ENCODE data around the gene FLAD1.

The FLAD1 gene

GRCh38 chr1:154955039-154955717, 28.0 kb upstream of the FLAD1 start:
- H3K36me3 ChIP-seq (ENCODE audit: control insufficient read depth, insufficient read depth, low read length, severe bottlenecking): peaks cover 11% of the 10 kb centered on the region
- peak; percentile 67 for DNase-seq (ENCODE audit: low read depth)
- no peaks in the 10 kb centered on the region for H3K9me3 ChIP-seq (ENCODE audit: control insufficient read depth, low read length)
- H3K4me1 ChIP-seq (ENCODE audit: control insufficient read depth, insufficient read depth, low read length): peaks cover 18% of the 10 kb centered on the region
- peak overlapping the region; percentile 86 for H3K9ac ChIP-seq (ENCODE audit: low read length)
- H3K4me3 ChIP-seq (ENCODE audit: low read length): peak overlapping the region; percentile 87
- no peaks in the 10 kb centered on the region for H3K27me3 ChIP-seq (replicated peaks; ENCODE audit: control insufficient read depth, insufficient read depth, low read length)

GRCh38 chr1:154955718-154956543, 27.2 kb upstream of the FLAD1 start, which contains the start of gene PBXIP1:
PBXIP1 (minus strand) TSS chr1:154956099; CDS start chr1:154953721, 2,378 bp downstream.
- Histone ChIP-seq H3K9me3 (ENCODE audit: control insufficient read depth, low read length) (no peaks in the 10 kb centered on the region), H3K27me3 (replicated peaks; ENCODE audit: control insufficient read depth, insufficient read depth, low read length) (no peaks in the 10 kb centered on the region), H3K9ac (ENCODE audit: low read length) (peak within 1 kb of the TSS; percentile 86), H3K4me1 (ENCODE audit: control insufficient read depth, insufficient read depth, low read length) (peaks cover 24% of the 10 kb centered on the region), H3K4me3 (ENCODE audit: low read length) (peak within 1 kb of the TSS; percentile 87), H3K36me3 (ENCODE audit: control insufficient read depth, insufficient read depth, low read length, severe bottlenecking) (peaks cover 4% of the 10 kb centered on the region)
- DNase-seq (ENCODE audit: low read depth): peak; percentile 94

DNA sequence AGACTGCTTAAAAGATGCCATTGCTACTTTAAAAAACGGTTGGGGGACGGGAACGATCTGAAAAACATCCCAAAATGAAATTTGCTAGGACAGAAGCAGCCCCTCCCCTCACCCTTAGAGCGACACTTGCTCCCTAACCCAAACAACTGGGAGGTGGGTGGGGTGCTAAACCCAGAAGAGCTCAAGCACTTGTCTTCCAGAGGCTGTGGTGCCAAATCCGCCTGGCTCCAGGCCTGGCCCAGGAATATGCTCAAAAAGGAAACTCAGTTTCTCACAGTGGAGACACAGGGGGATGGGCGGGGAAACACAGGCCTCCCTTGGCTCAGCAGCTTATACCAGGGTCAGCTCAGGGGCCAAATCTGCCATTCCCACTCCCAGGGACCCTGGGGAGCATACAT, 26.6 kb upstream of the FLAD1 start:
- Histone ChIP-seq H3K27me3 (replicated peaks; ENCODE audit: control insufficient read depth, insufficient read depth, low read length) (no peaks in the 10 kb centered on the region), H3K4me1 (ENCODE audit: control insufficient read depth, insufficient read depth, low read length) (peaks cover 26% of the 10 kb centered on the region), H3K36me3 (ENCODE audit: control insufficient read depth, insufficient read depth, low read length, severe bottlenecking) (peaks cover 4% of the 10 kb centered on the region), H3K9ac (ENCODE audit: low read length) (peak overlapping the region; percentile 86), H3K4me3 (ENCODE audit: low read length) (peak overlapping the region; percentile 87), H3K9me3 (ENCODE audit: control insufficient read depth, low read length) (no peaks in the 10 kb centered on the region)
- no peak for DNase-seq (ENCODE audit: low read depth)

GRCh38 chr1:154957091-154957657, 26.0 kb upstream of the FLAD1 start:
- Histone ChIP-seq H3K4me3 (ENCODE audit: low read length) (no peak overlapping the region), H3K9me3 (ENCODE audit: control insufficient read depth, low read length) (no peaks in the 10 kb centered on the region), H3K36me3 (ENCODE audit: control insufficient read depth, insufficient read depth, low read length, severe bottlenecking) (peaks cover 4% of the 10 kb centered on the region), H3K27me3 (replicated peaks; ENCODE audit: control insufficient read depth, insufficient read depth, low read length) (no peaks in the 10 kb centered on the region), H3K9ac (ENCODE audit: low read length) (peak overlapping the region; percentile 86), H3K4me1 (ENCODE audit: control insufficient read depth, insufficient read depth, low read length) (peaks cover 26% of the 10 kb centered on the region)
- DNase-seq (ENCODE audit: low read depth): no peak

GRCh38 chr1:154958036-154958435, 25.1 kb upstream of the FLAD1 start:
- no peaks in the 10 kb centered on the region for H3K9me3 ChIP-seq (ENCODE audit: control insufficient read depth, low read length)
- H3K4me3 ChIP-seq (ENCODE audit: low read length): no peak overlapping the region
- DNase-seq (ENCODE audit: low read depth): no peak
- H3K4me1 ChIP-seq (ENCODE audit: control insufficient read depth, insufficient read depth, low read length): peaks cover 30% of the 10 kb centered on the region
- no peaks in the 10 kb centered on the region for H3K27me3 ChIP-seq (replicated peaks; ENCODE audit: control insufficient read depth, insufficient read depth, low read length)
- peaks cover 11% of the 10 kb centered on the region for H3K36me3 ChIP-seq (ENCODE audit: control insufficient read depth, insufficient read depth, low read length, severe bottlenecking)
- H3K9ac ChIP-seq (ENCODE audit: low read length): no peak overlapping the region

- Histone ChIP-seq H3K4me3 (ENCODE audit: low read length) (no peak overlapping the region), H3K9ac (ENCODE audit: low read length) (no peak overlapping the region), H3K36me3 (ENCODE audit: control insufficient read depth, insufficient read depth, low read length, severe bottlenecking) (peaks cover 19% of the 10 kb centered on the region), H3K4me1 (ENCODE audit: control insufficient read depth, insufficient read depth, low read length) (peaks cover 30% of the 10 kb centered on the region), H3K9me3 (ENCODE audit: control insufficient read depth, low read length) (no peaks in the 10 kb centered on the region), H3K27me3 (replicated peaks; ENCODE audit: control insufficient read depth, insufficient read depth, low read length) (no peaks in the 10 kb centered on the region)
- no peak for DNase-seq (ENCODE audit: low read depth)
Measured at GRCh38 chr1:154958681-154959425, 24.3 kb upstream of the FLAD1 start.

DNA sequence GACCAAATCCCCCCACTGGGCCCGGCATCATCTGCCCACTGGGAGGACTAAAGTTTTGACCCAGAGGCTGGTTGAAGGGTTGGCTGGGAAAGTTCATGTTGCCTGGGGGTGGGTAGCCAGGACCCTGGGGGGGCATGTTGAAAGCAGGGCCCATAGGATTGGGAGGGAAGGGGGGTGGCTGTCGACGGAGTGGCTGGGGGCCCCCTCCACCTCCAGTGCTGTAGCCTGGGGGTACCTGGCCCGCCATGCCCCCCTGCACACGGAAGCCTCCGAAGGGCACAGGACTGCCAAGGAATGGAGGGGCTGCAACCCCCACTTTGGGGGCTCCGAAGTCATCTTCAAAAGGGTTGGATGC, 23.7 kb upstream of the FLAD1 start:
- no peaks in the 10 kb centered on the region for H3K9me3 ChIP-seq (ENCODE audit: control insufficient read depth, low read length)
- H3K9ac ChIP-seq (ENCODE audit: low read length): no peak overlapping the region
- peaks cover 30% of the 10 kb centered on the region for H3K4me1 ChIP-seq (ENCODE audit: control insufficient read depth, insufficient read depth, low read length)
- H3K36me3 ChIP-seq (ENCODE audit: control insufficient read depth, insufficient read depth, low read length, severe bottlenecking): peaks cover 24% of the 10 kb centered on the region
- H3K4me3 ChIP-seq (ENCODE audit: low read length): no peak overlapping the region
- no peak for DNase-seq (ENCODE audit: low read depth)
- H3K27me3 ChIP-seq (replicated peaks; ENCODE audit: control insufficient read depth, insufficient read depth, low read length): no peaks in the 10 kb centered on the region

GRCh38 chr1:154960446-154961136, 22.6 kb upstream of the FLAD1 start:
- DNase-seq (ENCODE audit: low read depth): no peak
- Histone ChIP-seq H3K27me3 (replicated peaks; ENCODE audit: control insufficient read depth, insufficient read depth, low read length) (no peaks in the 10 kb centered on the region), H3K4me1 (ENCODE audit: control insufficient read depth, insufficient read depth, low read length) (peaks cover 28% of the 10 kb centered on the region), H3K4me3 (ENCODE audit: low read length) (peak overlapping the region; percentile 88), H3K36me3 (ENCODE audit: control insufficient read depth, insufficient read depth, low read length, severe bottlenecking) (peaks cover 36% of the 10 kb centered on the region), H3K9ac (ENCODE audit: low read length) (peak overlapping the region; percentile 96), H3K9me3 (ENCODE audit: control insufficient read depth, low read length) (no peaks in the 10 kb centered on the region)

- Histone ChIP-seq H3K36me3 (ENCODE audit: control insufficient read depth, insufficient read depth, low read length, severe bottlenecking) (peaks cover 45% of the 10 kb centered on the region), H3K27me3 (replicated peaks; ENCODE audit: control insufficient read depth, insufficient read depth, low read length) (no peaks in the 10 kb centered on the region), H3K4me1 (ENCODE audit: control insufficient read depth, insufficient read depth, low read length) (peaks cover 25% of the 10 kb centered on the region), H3K4me3 (ENCODE audit: low read length) (peak within 1 kb of the TSS; percentile 88), H3K9me3 (ENCODE audit: control insufficient read depth, low read length) (no peaks in the 10 kb centered on the region), H3K9ac (ENCODE audit: low read length) (peak within 1 kb of the TSS; percentile 96)
- peak; percentile 88 for DNase-seq (ENCODE audit: low read depth)
Measured at GRCh38 chr1:154961207-154962155, 21.7 kb upstream of the FLAD1 start, which contains the start of gene PYGO2. PYGO2 (minus strand) TSS chr1:154961782; CDS start chr1:154961576, 206 bp downstream.

Data from adipocyte (in vitro differentiated cells).